Activated CD8-positive, alpha-beta memory T cell treated with anti-CD3 and anti-CD28 coated beads, Interleukin-2, amount 50 U/mL, for 1 hour (primary cell): Measurements from ENCODE around the gene PDILT.
"Not testable (repeated sequence)": the region's sequence is repeated elsewhere in the genome, so short reads cannot be mapped to it uniquely, and the experiment has no call there.

Experiments used
- DNase-seq: peaks from one replicate; pipeline ENCODE4 v3.0.0-alpha.2; 2020; ENCODE audit errors: extremely low read depth

Gene PDILT

GRCh38 chr16:20321671-20322070 is 82.9 kb downstream of the PDILT start:
- no peak for DNase-seq

DNA sequence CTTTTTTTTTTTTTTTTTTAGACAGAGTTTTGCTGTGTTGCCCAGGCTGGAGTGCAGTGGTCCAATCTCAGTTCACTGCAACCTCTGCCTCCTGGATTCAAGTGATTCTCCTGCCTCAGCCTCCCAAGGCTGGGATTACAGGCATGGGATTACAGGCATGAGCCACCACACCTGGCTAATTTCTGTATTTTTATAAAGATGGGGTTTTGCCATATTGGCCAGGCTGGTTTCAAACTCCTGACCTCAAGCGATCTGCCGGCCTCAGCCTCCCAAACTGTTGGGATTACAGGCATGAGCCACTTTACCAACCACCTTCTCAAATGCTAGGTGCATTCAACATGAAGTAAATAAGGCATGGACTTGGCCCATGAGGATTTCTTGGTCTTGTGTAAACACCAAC is 83.5 kb downstream of the PDILT start:
- not testable (repeated sequence) for DNase-seq

DNA sequence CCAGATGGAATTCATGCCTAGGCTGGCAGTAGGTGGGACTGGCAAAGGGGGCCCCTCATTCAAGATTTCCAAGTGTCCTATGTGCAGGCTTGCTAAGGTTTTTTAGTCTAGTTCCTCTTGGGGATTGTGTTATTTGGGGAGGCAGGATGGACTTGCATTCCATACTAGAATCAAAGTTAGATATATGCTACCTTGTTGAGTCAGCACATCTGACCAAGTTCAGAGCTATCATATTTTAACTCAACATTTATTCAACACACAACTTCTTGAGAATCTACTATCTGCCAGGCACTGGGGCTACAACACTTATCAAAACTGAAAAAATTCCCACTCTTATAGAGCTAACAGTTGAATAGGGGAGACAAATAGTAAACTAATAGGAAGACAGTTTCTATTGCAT is 83.9 kb downstream of the PDILT start:
- no peak for DNase-seq

DNA sequence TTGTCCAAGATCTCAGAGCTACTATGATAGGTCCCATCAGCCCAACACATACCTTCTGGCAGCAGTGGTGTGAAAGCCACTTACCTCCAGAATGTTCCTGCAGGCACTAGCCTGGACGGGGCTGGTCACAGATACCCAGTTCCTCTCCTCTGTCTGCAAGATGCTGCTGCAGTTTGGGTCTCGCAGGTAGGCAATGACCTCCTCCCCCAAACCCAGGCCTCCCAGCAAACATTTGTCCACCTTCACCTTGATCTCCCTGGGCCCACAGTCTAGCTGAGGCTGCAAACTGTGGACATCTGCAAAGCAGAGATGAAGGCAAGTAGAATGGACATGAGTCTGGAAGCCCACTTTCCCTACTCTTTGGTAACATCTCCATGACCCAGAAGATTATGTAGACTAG is 84.4 kb downstream of the PDILT start:
- DNase-seq = no peak

DNA sequence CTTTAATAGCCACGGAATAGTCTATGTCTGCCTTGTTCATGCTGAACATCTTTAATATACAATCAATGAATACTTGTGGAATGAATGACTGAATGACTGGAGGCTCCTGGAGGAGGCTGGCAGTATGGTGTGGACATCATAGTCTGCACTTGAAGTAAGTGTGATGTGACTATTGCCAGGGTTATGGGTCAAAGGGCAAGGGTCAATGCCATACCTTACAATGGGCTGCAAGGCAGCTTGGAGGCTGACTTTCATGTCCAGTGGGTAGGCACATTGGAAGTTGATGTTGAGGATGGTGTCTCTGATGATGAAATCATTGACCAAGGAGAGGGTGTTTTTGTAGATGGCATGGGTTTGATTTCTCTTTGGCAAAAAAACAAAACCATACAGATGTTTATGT is 85.1 kb downstream of the PDILT start:
- no peak for DNase-seq

- no peak for DNase-seq
These were observed 86.1 kb downstream of the PDILT start for GRCh38 chr16:20318437-20318836.

DNA sequence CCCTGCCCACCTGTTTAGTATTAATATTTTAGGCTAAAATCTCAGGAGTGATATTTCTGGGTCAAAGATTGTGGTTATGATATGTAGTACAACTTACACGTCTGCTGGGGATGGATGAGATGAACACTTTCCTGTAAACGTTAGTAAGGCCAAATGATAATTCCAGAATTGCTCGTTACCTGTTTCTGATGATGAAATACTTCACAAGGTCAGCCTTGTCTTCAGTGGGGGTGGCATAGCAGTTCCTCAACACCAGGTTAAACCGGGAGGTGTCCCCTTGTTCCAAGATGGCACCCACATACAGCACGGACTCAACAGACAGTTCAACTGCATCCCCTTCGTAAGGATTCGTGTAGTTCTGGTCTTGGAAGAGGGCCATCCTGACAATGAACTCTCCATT is 86.5 kb downstream of the PDILT start:
- DNase-seq = no peak

DNA sequence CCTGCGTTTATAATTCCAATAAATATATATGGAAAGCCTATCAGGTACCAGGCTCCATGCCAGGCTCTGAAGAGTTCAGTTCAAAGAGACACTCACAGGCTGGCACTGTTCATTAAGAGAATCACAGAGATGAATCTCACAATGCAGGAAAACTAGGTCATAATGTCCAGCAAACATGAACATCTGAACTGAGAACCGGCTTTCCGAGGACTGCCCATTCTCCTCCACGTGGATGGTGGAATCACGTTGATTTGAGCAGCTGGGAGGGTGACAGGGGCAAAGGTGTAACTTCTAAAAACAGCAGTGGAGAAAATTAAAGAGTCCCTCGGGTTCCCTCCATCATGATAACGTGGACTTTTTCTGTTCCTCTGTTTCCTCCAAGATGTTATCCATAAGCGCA is 87.4 kb downstream of the PDILT start:
- no peak for DNase-seq

DNA sequence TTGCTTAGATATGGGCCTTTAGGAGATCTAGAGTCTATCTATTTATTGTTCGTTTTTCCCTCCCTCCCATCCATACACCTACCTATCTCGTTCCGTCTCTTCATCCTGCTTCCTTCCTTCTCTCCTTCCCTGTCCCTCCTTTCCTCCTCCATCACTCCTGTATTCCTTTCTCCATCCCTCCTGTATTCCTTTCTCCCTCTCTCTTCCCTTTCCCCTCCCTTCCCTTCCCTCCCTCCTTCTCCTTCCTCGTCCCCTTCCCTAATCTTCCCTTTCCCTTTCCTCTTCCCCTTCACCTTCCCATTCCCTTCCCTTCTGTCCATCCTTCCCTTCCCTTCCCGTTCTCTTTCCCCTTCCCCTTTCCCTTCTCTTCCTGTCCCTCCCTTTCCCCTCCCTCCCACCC is 87.8 kb downstream of the PDILT start:
- DNase-seq = no peak

DNA sequence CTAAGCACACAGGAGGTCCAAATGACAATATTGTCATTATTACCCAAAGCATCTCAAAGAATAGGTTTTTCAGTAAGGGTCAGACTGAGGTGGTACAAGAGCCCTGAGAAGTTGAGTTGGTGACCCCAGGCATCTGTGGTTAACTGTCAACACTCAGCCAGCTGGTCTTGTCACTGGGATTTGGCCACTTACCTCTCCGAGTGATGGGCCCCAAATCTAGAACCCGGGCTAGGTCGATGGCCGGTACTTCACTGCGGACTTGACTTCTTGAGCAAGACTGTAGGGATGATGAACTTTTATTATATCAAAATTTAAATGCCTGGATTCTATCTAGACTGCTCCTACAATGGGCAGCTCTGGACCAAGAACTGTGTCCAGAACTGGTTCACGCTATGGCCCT is 88.8 kb downstream of the PDILT start:
- no peak for DNase-seq

DNA sequence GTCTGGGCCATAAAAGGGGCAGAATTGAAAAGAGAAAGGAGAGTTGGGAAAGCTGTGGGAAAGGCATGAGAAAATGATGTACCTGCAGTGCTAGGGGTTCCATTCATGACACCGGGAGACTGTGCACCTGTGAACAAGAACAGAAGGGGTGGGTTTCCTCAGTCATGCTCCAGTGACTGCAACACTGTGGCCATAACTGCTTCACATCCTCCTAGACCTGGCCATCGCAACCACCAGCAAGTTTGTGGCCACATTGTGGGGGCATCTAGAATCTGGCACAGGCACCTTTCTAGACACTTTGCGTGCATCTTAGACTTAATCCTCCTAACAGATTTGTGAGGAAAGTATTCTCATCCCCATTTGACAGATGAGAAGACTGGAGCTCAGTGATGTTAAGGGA is 90.0 kb downstream of the PDILT start:
- DNase-seq = no peak

DNA sequence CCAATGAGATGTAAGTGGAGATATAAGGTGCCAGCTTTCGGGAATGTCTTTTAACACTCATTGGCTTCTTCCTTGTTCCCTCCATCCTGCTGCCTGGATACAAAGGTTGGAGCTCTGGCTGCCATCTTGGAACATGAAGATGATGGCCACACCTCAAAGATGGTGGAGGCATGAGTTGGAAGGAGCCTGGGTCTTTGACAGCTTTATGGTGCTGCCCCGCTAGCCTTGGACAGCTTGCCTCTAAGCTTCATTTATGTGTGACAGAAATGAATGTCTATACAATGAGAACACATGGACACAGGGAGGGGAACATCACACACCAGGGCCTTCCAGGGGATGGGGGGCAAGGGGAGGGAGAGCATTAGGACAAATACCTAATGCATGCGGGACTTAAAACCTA is 90.8 kb downstream of the PDILT start:
- no peak for DNase-seq

GRCh38 chr16:20312536-20313095 is 91.9 kb downstream of the PDILT start:
- not testable (repeated sequence) for DNase-seq

DNA sequence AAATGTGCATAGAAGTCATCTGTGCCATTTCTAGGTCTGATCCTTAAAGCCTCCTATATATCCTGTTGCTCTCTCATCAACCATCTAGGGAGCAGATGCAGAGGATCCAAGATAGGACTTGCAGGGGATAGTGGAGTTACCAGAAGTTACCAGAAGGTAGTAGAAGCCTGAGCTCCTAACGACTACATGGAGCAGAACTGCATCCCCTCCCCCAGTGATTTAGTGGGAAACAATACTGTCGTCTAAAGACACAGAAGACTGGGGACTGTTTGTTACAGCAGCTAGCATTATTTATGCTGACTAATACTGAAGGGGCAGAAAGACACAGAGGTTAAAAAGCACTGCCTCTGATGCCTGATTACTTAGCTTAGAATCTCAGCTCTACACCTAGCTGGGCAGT is 93.0 kb downstream of the PDILT start:
- no peak for DNase-seq

- no peak for DNase-seq
These were observed 93.8 kb downstream of the PDILT start for GRCh38 chr16:20310421-20311395.

- DNase-seq = no peak
These were observed 94.8 kb downstream of the PDILT start for GRCh38 chr16:20309786-20310185.
